Osteocyte (in vitro differentiated cells): ENCODE measurements around the gene DGKK. TPM values are rescaled to one million over a fixed set of nuclear protein-coding genes. Genes with fewer than 3 reads are reported as not detected.

Source experiments
- DNase-seq: peaks from one replicate; pipeline ENCODE4 v3.0.0; 2021; ENCODE audit warnings: mixed read lengths; ENCODE audit not compliant: unreplicated experiment; ENCODE audit errors: extremely low spot score
- H3K27ac Mint-ChIP-seq: one replicate; pipeline ENCODE4 v1.8.0; 2021; ENCODE audit warnings: mild to moderate bottlenecking, mixed read lengths; ENCODE audit not compliant: unreplicated experiment
- H3K27me3 Mint-ChIP-seq: one replicate; pipeline ENCODE4 v1.8.0; 2021; ENCODE audit warnings: mixed read lengths; ENCODE audit not compliant: unreplicated experiment
- H3K36me3 Mint-ChIP-seq: one replicate; pipeline ENCODE4 v1.8.0; 2021; ENCODE audit warnings: mixed read lengths; ENCODE audit not compliant: unreplicated experiment
- H3K4me1 Mint-ChIP-seq: one replicate; pipeline ENCODE4 v1.8.0; 2021; ENCODE audit warnings: mixed read lengths; ENCODE audit not compliant: unreplicated experiment
- H3K4me3 Mint-ChIP-seq: one replicate; pipeline ENCODE4 v1.8.0; 2021; ENCODE audit warnings: mild to moderate bottlenecking, moderate library complexity, mixed read lengths; ENCODE audit not compliant: unreplicated experiment
- H3K9me3 Mint-ChIP-seq: one replicate; pipeline ENCODE4 v1.8.0; 2021; ENCODE audit warnings: mixed read lengths; ENCODE audit not compliant: unreplicated experiment
- CTCF ChIP-seq: fragments of 200-600 bp; sonication (generic); IDR thresholded peaks from 2 replicates; pipeline ENCODE4 v1.5.0; 2021; ENCODE audit warnings: antibody characterized with exemption, mild to moderate bottlenecking, moderate library complexity
- total RNA-seq: library from RNA; stranded (reverse); gene quantifications from 2 replicates; pipeline ENCODE4 v1.2.1, GENCODE V29; 2021

DGKK gene
- total RNA-seq, 1 donor from 2014 or later, result not detected

- Mint-ChIP-seq H3K9me3 (no peaks in the 10 kb centered on the region), H3K4me1 (no peaks in the 10 kb centered on the region), H3K27me3 (no peaks in the 10 kb centered on the region), H3K36me3 (no peaks in the 10 kb centered on the region), H3K27ac (no peak overlapping the region), H3K4me3 (no peak overlapping the region)
- TF ChIP-seq CTCF, result no peak
- no peak for DNase-seq
These were observed 22.1 kb upstream of the DGKK start for GRCh38 chrX:50492720-50493119.

DNA sequence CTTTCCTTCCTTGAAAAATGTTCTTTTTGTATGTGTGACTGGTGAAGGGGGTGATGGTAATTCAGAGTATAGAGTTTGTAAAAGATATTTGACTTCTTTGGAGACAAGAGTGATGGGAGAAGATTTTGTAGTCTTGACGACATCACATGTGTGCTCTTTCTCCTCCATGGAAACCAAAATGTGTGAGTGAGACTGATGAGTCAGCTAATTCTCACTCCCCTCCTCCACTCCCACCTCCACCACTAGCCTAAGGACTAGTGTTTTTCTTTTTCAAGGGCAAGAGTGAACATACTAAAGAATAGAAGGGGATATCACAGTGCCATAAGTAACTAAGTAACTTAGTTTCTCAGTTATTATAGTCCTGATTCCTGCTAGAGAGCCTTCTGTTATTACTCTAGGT is 14.0 kb upstream of the DGKK start:
- no peak for DNase-seq
- H3K4me1 Mint-ChIP-seq, result no peaks in the 10 kb centered on the region
- peaks cover 17% of the 10 kb centered on the region for H3K9me3 Mint-ChIP-seq
- no peak overlapping the region for H3K4me3 Mint-ChIP-seq
- no peak overlapping the region for H3K27ac Mint-ChIP-seq
- no peak for TF ChIP-seq CTCF
- no peaks in the 10 kb centered on the region for H3K36me3 Mint-ChIP-seq
- no peaks in the 10 kb centered on the region for H3K27me3 Mint-ChIP-seq

DNA sequence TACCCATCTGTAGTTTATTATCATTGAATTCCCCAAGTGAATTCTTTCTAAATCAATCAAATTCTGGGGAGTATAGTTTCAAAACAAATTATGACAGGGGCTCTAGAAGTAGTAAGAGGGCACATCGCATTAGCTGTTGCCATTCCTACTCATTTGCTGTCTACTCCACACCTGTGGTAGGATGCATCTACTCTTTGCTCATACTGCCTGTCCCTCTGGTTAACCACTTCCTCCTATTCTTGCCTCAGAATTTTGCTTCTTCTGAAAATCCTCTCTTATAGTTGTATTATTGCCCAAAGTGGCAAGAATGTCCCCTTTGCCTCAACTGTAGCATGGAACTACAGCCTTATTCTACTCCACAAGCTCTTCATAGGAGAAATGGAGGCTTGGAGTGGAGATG is 12.7 kb upstream of the DGKK start:
- DNase-seq, result no peak

GRCh38 chrX:50475208-50475607 is 4.6 kb upstream of the DGKK start:
- no peak overlapping the region for H3K27ac Mint-ChIP-seq
- H3K9me3 Mint-ChIP-seq, result no peaks in the 10 kb centered on the region
- H3K27me3 Mint-ChIP-seq, result peaks cover 23% of the 10 kb centered on the region
- no peak for TF ChIP-seq CTCF
- no peak for DNase-seq
- H3K4me3 Mint-ChIP-seq, result no peak overlapping the region
- H3K36me3 Mint-ChIP-seq, result no peaks in the 10 kb centered on the region
- no peaks in the 10 kb centered on the region for H3K4me1 Mint-ChIP-seq

More for the DNA sequence above, 12.7 kb upstream of the DGKK start:
- Mint-ChIP-seq H3K4me3 (no peak overlapping the region), H3K9me3 (peaks cover 17% of the 10 kb centered on the region), H3K27me3 (no peaks in the 10 kb centered on the region), H3K36me3 (no peaks in the 10 kb centered on the region), H3K4me1 (no peaks in the 10 kb centered on the region), H3K27ac (no peak overlapping the region)
- no peak for TF ChIP-seq CTCF

- no peak for DNase-seq
- no peak overlapping the region for H3K27ac Mint-ChIP-seq
- H3K27me3 Mint-ChIP-seq, result peaks cover 48% of the 10 kb centered on the region
- no peaks in the 10 kb centered on the region for H3K9me3 Mint-ChIP-seq
- no peaks in the 10 kb centered on the region for H3K36me3 Mint-ChIP-seq
- TF ChIP-seq CTCF, result no peak
- no peak overlapping the region for H3K4me3 Mint-ChIP-seq
- H3K4me1 Mint-ChIP-seq, result no peaks in the 10 kb centered on the region
These were observed 765 bp upstream of the DGKK start for GRCh38 chrX:50471390-50471789.
